HG03442 (cell line): ENCODE measurements around the gene BRI3BP.
A peak's percentile ranks its signal among the peaks of the same experiment; 100 is the strongest.
"Not testable (repeated sequence)": the region's sequence is repeated elsewhere in the genome, so short reads cannot be mapped to it uniquely, and the experiment has no call there.

ENCODE experiments used
- ATAC-seq: cut with Tn5 transposase; IDR thresholded peaks from one replicate; pipeline ENCODE4 v1.9.1; 2021; ENCODE audit warnings: mild to moderate bottlenecking, moderate library complexity; ENCODE audit not compliant: unreplicated experiment

The BRI3BP gene

DNA sequence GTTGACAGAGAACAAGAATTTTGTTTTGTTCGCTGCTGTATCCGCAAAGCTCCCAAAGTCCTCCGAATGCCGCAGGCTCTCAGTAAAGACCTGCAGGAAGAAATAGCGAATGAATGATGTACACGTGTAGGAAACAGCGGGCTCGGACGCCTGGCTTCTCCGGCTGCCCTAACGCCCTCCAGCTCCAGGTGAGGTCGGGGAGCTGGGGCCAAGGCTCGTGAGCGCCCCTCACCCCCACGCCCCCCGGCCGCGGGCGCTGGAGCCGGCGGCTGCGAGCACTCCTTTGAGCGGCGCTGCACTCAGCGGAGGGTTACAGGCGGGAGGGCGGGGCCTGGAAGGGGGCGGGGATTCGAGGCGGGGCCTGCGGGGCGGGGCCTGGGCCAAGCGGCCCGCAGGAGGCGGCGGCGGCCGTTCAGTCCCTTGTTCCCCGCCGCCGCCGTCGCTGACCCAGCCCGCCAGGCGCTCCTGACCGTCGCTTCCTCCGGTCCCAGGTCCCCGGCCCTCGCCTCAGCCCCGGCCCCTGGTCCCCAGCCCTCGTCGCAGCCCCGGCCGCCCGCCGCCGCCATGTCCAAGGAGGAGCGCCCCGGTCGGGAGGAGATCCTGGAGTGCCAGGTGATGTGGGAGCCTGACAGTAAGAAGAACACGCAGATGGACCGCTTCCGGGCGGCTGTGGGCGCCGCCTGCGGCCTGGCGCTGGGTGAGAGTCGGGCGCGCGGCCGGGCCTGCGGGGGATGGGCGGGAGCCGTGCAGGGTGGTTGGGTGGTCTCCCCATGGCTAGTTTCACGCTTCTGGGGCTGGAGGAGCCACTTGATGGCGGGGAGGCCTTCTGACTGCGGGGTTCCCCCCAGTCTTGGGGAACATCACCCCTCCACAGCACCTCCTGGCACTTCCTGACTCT is 71.8 kb downstream of the BRI3BP start, which contains the start of gene AACS:
Gene AACS, plus strand, starts transcription at position 415 of the 898 bp plus-strand sequence. Its CDS starts 150 bp downstream, at position 565.
- ATAC-seq, result peak; percentile 88

- no peak for ATAC-seq
Observed at GRCh38 chr12:125065919-125066570, 72.6 kb downstream of the BRI3BP start.

DNA sequence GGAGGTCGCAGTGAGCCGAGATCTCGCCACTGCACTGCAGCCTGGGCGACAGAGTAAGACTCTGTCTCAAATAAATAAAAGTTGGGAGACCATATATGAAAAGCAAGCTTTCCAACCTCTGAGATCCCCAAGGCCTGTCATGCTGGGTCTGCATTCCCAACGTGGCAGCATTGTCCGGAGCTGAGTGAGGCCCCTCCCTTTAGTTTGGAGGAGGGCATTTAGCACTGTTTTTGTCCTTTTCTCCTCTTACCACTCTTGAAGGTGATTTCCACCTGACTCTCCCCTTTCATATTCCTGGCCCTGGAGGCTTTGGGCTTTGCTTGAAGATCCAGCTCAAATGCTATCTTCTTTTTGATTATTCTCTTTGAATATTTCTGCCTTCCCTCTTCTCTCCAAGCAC is 74.9 kb downstream of the BRI3BP start:
- no peak for ATAC-seq

GRCh38 chr12:125069616-125070015 is 76.2 kb downstream of the BRI3BP start:
- ATAC-seq, result no peak

DNA sequence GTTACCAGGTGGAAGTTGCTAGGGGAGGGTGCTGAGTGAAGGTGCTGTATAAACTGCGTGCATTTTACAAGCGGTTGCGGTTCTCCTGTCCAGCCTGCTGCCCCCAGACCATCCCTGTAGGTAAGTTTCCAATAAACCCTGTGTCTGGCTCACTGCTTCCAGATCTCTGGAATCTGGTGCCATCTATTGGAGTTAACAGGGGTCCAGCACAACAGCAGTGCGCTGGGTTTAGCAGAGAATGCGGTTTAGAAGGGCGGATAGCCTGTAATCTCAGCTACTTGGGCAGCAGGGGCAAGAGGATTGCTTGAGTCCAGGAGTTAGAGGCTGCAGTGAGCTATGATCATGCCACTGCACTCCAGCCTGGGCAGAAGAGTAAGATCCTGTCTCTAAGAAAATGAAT is 76.7 kb downstream of the BRI3BP start:
- ATAC-seq, result no peak

DNA sequence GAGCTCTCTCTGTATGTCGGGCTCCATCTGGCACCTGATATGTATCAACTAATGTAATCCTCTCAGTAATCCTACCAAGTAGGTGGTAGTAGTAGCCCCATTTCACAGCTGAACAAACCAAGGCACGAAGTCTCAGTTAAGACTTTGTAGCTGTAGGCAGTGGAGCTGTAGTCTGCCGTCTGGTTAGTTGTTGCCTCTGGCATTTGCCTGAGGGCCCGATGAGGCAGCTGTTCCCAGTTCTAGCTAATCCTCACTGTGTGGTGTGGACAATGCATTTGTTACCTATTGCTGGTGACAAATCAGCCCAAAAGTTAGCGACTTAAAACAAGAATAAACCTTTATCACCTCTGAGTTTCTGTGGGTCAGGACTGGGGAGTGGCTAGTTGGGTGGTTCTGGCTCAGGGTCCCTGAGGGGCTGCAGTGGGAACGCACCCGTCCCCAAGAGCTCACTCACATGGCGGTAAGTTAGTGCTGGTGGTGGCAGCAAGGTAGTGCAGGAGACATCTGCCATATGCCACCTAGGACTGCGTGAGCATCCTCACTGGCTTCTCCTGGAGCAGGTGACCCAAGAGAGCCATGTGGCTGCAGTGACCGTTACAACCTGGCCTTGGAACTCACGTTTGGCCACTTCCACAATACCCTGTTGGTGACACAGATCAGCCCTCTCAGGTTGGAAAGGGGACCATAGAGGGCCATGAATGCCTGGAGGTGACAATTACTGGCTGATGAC is 77.4 kb downstream of the BRI3BP start:
- ATAC-seq, result no peak

- no peak for ATAC-seq
Observed at GRCh38 chr12:125071456-125071855, 78.0 kb downstream of the BRI3BP start.

DNA sequence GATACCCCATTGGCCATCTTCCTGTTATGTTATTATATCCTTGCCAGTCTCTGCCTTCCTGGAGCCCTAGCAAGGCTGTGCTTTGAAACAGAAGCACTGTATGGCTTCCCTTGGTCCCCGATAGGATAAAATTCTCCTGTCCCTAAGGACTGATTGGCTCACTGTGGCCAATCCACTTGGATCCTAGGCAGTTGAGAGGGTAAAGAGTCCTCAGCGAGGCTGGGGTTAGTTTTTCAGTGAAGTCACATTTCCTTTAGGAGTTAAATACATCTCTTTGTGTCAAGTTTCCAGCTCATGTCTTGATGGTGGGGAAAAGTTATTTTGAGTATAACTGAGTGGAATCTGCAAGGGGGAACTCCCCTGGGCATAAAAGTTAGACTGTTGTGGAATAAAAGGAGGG is 79.1 kb downstream of the BRI3BP start:
- no peak for ATAC-seq

- ATAC-seq, result not testable (repeated sequence)
Observed at GRCh38 chr12:125074294-125074693, 80.8 kb downstream of the BRI3BP start.

DNA sequence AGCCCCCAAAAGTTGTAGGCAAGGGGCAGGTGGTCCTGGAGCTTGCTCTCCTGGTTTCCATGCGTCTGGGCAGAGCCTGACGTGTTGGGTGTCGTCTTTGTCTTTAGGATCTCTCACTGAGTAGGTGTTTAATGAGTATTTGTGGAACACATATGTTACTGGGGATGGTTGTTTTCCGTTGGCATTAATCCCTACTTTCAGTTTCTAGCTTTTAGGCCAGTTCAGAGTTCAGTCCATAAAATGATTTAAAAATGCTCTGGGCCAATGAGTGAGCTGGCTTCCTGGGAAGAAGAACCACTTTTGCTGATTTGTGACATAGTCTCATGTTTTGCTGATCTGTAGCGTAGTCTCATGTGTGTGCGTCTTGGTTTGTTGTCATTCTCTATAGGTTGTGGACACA is 82.7 kb downstream of the BRI3BP start:
- no peak for ATAC-seq

DNA sequence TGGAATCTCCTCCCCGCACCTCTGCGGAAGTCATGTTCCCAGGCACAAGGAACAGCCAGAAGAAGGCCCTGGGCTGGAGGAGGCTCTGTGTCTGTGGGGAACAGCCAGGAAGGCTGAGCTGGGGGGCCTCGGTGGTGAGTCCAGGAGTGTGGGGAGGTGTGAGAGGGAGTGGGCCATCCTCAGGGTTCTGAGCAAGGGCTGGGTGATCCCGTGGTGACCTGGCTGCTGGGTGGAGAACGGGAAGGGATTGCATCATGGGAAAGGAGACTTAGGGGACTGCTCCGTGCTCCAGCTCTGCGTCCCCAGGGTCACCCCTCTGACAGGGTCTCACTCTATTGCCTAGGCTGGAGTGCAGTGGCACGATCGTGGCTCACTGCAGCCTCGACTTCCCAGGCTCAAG is 85.6 kb downstream of the BRI3BP start:
- no peak for ATAC-seq

DNA sequence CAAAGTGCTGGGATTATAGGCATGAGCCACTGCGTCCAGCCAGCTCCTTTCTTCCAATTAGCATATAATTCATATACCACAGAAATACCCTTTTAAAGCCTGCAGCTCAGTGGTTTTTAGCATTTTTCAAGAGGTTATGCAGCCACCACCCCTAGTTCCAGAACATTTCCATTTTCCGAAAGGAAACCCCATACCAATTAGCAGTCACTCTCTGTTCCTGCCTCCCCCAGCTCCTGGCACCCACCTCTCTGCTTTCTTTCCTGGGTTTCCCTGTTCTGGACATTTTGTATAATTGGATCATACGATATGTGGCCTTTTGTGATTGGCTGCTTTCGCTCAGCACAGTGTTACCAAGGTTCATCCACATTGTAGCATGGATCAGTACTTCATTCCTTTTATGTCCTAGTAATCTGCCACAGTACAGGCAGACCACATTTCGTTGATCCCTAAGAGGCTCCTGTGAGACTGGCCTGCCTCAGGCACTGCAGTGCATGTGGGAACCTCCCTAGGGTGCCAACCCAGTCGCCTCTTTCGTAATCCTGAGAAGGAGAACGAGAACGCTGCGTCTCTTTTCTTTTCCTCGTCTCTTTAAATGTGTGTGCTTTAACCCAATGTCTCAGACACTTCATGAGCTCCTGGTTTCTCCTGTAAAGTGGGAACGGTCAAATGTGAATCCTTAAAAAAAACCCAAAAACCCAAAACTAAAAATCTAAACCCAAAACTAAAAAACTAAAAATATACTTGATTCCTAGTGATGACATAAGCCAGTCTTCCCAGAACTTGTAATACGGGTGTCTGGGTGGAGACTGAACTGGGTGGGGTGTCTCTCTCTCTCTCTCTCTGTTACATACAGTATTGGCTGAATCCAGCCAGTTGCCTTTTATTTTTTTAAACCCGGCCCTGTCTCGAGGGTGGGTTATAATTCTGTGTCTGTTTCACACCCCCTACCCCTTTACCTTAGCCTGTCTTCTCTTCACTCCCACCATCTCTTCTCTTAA is 86.5 kb downstream of the BRI3BP start:
- no peak for ATAC-seq
